HepG2 (cell line): ENCODE results near the gene NTM. TPM values are rescaled to one million over a fixed set of nuclear protein-coding genes. Genes with fewer than 3 reads are reported as not detected.

Source experiments
- IRX3 ChIP-seq: sonication (generic); formaldehyde crosslinking; IDR thresholded peaks from 2 replicates; pipeline ENCODE4 v1.8.1; 2023; ENCODE audit warnings: mild to moderate bottlenecking, low read depth, missing genetic modification reagents, borderline replicate concordance
- TCF7L2 ChIP-seq: IDR thresholded peaks from 2 replicates; pipeline ENCODE4 v1.6.1; 2011; ENCODE audit warnings: mild to moderate bottlenecking, low read depth, low read length, moderate library complexity
- ZNF407 ChIP-seq: sonication (generic); formaldehyde crosslinking; IDR thresholded peaks from one replicate; pipeline ENCODE4 v1.5.1; 2020; ENCODE audit warnings: mild to moderate bottlenecking, missing genetic modification reagents; ENCODE audit errors: not compliant biosample characterization
- ZNF510 ChIP-seq: sonication (generic); formaldehyde crosslinking; IDR thresholded peaks from 2 replicates; pipeline ENCODE4 v1.4.0; 2020; ENCODE audit warnings: low read depth, mild to moderate bottlenecking, missing genetic modification reagents
- polyA plus RNA-seq, 8 experiments: library from polyadenylated mRNA; depleted of rRNA in 3 of 8; stranded (reverse) in 7 of 8; unstranded in 1 of 8; fragments of >200 nt; fragmentation: Illumina TruSeq in 4 of 8; extraction: Trizol in 4 of 8; gene quantifications; 2 replicates each; pipeline versions ENCODE4 v1.2.1 to v1.2.3, GENCODE V29; 2011 to 2016; ENCODE audit warnings: low read depth in 4 of 8, missing spikeins in 1 of 8, mixed read lengths in 1 of 8; ENCODE audit not compliant: insufficient read depth in 1 of 8
- total RNA-seq, 5 experiments: library from RNA; depleted of rRNA; stranded (reverse); fragments of >200 nt; fragmentation: Illumina TruSeq; extraction: Trizol; gene quantifications; 2 replicates each; pipeline ENCODE4 v1.2.3, GENCODE V29; 2016; ENCODE audit warnings: low read depth in 1 of 5
- TF ChIP-seq, protein P1 (sequence below): sonication (generic); formaldehyde crosslinking; IDR thresholded peaks from 2 replicates; pipeline ENCODE4; 2020; ENCODE audit warnings: missing genetic modification reagents, mild to moderate bottlenecking, borderline replicate concordance
- TF ChIP-seq, protein P2 (sequence below): sonication (generic); formaldehyde crosslinking; IDR thresholded peaks from 2 replicates; pipeline ENCODE4 v1.5.0; 2020; ENCODE audit warnings: mild to moderate bottlenecking, missing genetic modification reagents, borderline replicate concordance

NTM gene
- total and polyA plus RNA-seq, 2 of the 13 experiments (the other 11 are each of a cell fraction or from before 2014, with no cell fraction given): not detected

- no peak for TF ChIP-seq ZNF407 (CRISPR knock-in tag)
- TF ChIP-seq ZNF510 (CRISPR knock-in tag): no peak
- no peak for TF ChIP-seq TCF7L2
- no peak for TF ChIP-seq IRX3
- TF ChIP-seq, protein P1, sequence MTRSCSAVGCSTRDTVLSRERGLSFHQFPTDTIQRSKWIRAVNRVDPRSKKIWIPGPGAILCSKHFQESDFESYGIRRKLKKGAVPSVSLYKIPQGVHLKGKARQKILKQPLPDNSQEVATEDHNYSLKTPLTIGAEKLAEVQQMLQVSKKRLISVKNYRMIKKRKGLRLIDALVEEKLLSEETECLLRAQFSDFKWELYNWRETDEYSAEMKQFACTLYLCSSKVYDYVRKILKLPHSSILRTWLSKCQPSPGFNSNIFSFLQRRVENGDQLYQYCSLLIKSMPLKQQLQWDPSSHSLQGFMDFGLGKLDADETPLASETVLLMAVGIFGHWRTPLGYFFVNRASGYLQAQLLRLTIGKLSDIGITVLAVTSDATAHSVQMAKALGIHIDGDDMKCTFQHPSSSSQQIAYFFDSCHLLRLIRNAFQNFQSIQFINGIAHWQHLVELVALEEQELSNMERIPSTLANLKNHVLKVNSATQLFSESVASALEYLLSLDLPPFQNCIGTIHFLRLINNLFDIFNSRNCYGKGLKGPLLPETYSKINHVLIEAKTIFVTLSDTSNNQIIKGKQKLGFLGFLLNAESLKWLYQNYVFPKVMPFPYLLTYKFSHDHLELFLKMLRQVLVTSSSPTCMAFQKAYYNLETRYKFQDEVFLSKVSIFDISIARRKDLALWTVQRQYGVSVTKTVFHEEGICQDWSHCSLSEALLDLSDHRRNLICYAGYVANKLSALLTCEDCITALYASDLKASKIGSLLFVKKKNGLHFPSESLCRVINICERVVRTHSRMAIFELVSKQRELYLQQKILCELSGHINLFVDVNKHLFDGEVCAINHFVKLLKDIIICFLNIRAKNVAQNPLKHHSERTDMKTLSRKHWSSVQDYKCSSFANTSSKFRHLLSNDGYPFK (CRISPR knock-in tag): no peak
- TF ChIP-seq, protein P2, sequence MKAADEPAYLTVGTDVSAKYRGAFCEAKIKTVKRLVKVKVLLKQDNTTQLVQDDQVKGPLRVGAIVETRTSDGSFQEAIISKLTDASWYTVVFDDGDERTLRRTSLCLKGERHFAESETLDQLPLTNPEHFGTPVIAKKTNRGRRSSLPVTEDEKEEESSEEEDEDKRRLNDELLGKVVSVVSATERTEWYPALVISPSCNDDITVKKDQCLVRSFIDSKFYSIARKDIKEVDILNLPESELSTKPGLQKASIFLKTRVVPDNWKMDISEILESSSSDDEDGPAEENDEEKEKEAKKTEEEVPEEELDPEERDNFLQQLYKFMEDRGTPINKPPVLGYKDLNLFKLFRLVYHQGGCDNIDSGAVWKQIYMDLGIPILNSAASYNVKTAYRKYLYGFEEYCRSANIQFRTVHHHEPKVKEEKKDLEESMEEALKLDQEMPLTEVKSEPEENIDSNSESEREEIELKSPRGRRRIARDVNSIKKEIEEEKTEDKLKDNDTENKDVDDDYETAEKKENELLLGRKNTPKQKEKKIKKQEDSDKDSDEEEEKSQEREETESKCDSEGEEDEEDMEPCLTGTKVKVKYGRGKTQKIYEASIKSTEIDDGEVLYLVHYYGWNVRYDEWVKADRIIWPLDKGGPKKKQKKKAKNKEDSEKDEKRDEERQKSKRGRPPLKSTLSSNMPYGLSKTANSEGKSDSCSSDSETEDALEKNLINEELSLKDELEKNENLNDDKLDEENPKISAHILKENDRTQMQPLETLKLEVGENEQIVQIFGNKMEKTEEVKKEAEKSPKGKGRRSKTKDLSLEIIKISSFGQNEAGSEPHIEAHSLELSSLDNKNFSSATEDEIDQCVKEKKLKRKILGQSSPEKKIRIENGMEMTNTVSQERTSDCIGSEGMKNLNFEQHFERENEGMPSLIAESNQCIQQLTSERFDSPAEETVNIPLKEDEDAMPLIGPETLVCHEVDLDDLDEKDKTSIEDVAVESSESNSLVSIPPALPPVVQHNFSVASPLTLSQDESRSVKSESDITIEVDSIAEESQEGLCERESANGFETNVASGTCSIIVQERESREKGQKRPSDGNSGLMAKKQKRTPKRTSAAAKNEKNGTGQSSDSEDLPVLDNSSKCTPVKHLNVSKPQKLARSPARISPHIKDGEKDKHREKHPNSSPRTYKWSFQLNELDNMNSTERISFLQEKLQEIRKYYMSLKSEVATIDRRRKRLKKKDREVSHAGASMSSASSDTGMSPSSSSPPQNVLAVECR: no peak
Measured at GRCh38 chr11:131518305-131518838, 148.0 kb downstream of the NTM start (continued).
